Skeletal muscle satellite cell (primary cell): ENCODE measurements around the gene OR52N1.

Experiments used
- H3K27me3 ChIP-seq: 2 replicates; pipeline ENCODE4 v1.7.0; 2013; ENCODE audit warnings: low read length; ENCODE audit not compliant: control insufficient read depth, insufficient read depth
- H3K36me3 ChIP-seq: 2 replicates; pipeline ENCODE4 v1.7.0; 2013; ENCODE audit warnings: mild to moderate bottlenecking, control low read depth, low read length; ENCODE audit not compliant: insufficient read depth
- H3K4me1 ChIP-seq: 2 replicates; pipeline ENCODE4 v1.7.0; 2013; ENCODE audit warnings: low read length; ENCODE audit not compliant: control insufficient read depth, insufficient read depth
- H3K4me2 ChIP-seq: 2 replicates; pipeline ENCODE4 v1.7.0; 2013; ENCODE audit warnings: mild to moderate bottlenecking, low read length
- H3K4me3 ChIP-seq: 2 replicates; pipeline ENCODE4 v1.7.0; 2013; ENCODE audit warnings: low read length
- H3K9ac ChIP-seq: 2 replicates; pipeline ENCODE4 v1.7.0; 2013; ENCODE audit warnings: mild to moderate bottlenecking, low read depth, low read length, moderate library complexity
- H3K9me3 ChIP-seq: replicated peaks from 2 replicates; pipeline ENCODE4 v1.7.0; 2013; ENCODE audit warnings: mild to moderate bottlenecking, control low read depth, low read length

OR52N1 gene

GRCh38 chr11:5796541-5796940, 5.5 kb upstream of the OR52N1 start:
- H3K4me2 ChIP-seq = no peak overlapping the region
- H3K9ac ChIP-seq = no peak overlapping the region
- H3K36me3 ChIP-seq = no peaks in the 10 kb centered on the region
- no peaks in the 10 kb centered on the region for H3K4me1 ChIP-seq
- H3K9me3 ChIP-seq = no peaks in the 10 kb centered on the region
- H3K27me3 ChIP-seq = peaks cover 5% of the 10 kb centered on the region
- no peak overlapping the region for H3K4me3 ChIP-seq

DNA sequence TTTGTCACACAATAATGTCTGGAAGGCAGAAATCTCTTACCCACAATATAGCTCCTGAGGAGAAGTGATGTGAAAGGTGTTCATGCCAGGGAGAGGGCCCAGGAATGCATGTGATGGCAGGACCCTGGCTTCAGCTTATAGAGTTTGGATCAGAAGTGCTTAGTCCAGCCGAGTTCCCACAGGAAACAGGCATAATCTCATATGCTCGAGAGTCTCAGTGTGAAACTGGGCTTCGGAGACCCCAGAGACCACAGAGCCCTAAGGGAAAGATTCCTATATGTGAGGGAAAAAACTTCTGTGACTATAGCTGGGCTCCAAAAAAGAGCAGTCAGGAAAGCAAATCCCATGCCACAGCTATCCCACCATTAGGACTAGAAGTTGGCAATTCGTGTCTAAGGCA, 7.8 kb downstream of the OR52N1 start, which contains the start of gene OR52N5:
Gene OR52N5, minus strand, starts transcription at position 101 of the 400 bp plus-strand sequence. CDS start 4,721 bp downstream, outside the sequence.
- H3K9ac ChIP-seq = no peak within 1 kb of the TSS
- no peak within 1 kb of the TSS for H3K4me3 ChIP-seq

DNA sequence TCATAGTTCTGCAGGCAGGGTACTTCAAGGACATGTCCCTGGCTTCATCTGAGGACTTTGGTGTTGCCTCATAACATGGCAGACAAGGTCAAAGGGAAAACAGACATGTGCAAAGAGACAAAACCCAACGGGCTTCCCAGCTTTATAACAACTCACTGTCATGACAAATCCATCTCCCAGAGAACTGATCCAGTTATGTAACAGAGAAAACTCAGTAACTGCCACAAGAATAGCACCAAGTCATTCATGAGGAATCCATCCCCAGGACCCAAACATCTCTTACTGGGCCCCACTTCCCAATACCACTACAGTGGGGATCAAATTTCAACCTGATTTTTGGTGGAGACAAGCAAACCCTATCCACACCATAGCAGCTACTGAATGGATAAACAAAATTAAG, 24.0 kb downstream of the OR52N1 start:
- Histone ChIP-seq H3K4me1 (no peaks in the 10 kb centered on the region), H3K4me3 (no peak overlapping the region), H3K4me2 (no peak overlapping the region), H3K36me3 (no peaks in the 10 kb centered on the region), H3K27me3 (no peaks in the 10 kb centered on the region), H3K9me3 (no peaks in the 10 kb centered on the region), H3K9ac (no peak overlapping the region)

More for the DNA sequence above, 7.8 kb downstream of the OR52N1 start, which contains the start of gene OR52N5:
- H3K27me3 ChIP-seq = no peaks in the 10 kb centered on the region
- H3K9me3 ChIP-seq = no peaks in the 10 kb centered on the region
- no peaks in the 10 kb centered on the region for H3K36me3 ChIP-seq
- no peaks in the 10 kb centered on the region for H3K4me1 ChIP-seq
- H3K4me2 ChIP-seq = no peak within 1 kb of the TSS

DNA sequence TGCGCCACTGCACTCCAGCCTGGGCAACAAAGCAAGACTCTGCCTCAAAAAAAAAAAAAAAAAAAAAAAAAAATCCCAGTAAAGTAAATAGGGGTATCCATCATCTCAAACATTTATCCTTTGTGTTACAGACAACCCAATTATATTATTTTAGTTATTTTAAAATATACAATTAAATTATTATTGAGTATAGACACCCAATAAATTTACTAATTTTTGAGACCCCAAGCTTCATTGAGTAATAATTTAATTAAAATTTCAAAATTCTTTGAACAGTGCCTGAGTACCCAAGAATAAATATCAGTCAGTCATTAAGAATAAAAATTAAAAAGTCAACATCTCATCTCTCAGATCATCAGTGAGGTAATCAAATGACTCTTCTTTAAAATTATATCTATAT, 37.1 kb downstream of the OR52N1 start, which contains the start of gene OR52N4:
Gene OR52N4, plus strand, starts transcription at position 301 of the 400 bp plus-strand sequence. CDS start 498 bp downstream, outside the sequence.
- no peaks in the 10 kb centered on the region for H3K9me3 ChIP-seq
- no peaks in the 10 kb centered on the region for H3K4me1 ChIP-seq
- no peak within 1 kb of the TSS for H3K9ac ChIP-seq
- H3K4me2 ChIP-seq = no peak within 1 kb of the TSS
- H3K4me3 ChIP-seq = no peak within 1 kb of the TSS
- H3K27me3 ChIP-seq = peaks cover 4% of the 10 kb centered on the region
- H3K36me3 ChIP-seq = no peaks in the 10 kb centered on the region

GRCh38 chr11:5749836-5750235, 41.2 kb downstream of the OR52N1 start:
- H3K4me1 ChIP-seq = no peaks in the 10 kb centered on the region
- H3K4me3 ChIP-seq = no peak overlapping the region
- H3K36me3 ChIP-seq = no peaks in the 10 kb centered on the region
- H3K27me3 ChIP-seq = no peaks in the 10 kb centered on the region
- no peaks in the 10 kb centered on the region for H3K9me3 ChIP-seq
- no peak overlapping the region for H3K9ac ChIP-seq
- no peak overlapping the region for H3K4me2 ChIP-seq

DNA sequence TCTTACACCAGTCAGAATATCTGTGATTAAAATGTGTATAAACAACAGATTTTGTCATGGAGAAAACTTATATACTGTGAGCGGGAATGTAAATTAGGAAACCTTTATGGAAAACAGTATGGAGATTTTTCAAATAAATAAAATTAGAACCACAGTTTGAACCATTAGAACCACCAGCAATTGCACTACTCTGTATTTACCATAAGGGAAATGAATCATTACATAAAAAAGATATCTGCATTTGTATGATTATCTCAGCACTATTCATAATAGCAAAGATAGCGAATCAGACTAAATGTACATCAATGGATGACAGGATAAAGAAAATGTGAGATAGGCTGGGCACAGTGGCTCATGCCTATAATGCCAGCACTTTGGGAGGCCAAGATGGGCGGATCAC, 44.5 kb downstream of the OR52N1 start:
- Histone ChIP-seq H3K27me3 (no peaks in the 10 kb centered on the region), H3K9ac (no peak overlapping the region), H3K9me3 (no peaks in the 10 kb centered on the region), H3K4me1 (no peaks in the 10 kb centered on the region), H3K4me2 (no peak overlapping the region), H3K36me3 (no peaks in the 10 kb centered on the region), H3K4me3 (no peak overlapping the region)

- Histone ChIP-seq H3K9ac (no peak overlapping the region), H3K36me3 (no peaks in the 10 kb centered on the region), H3K27me3 (no peaks in the 10 kb centered on the region), H3K4me3 (no peak overlapping the region), H3K4me2 (no peak overlapping the region), H3K9me3 (no peaks in the 10 kb centered on the region), H3K4me1 (peaks cover 10% of the 10 kb centered on the region)
Observed at GRCh38 chr11:5738431-5738830, 52.6 kb downstream of the OR52N1 start.

GRCh38 chr11:5737670-5738392, 53.2 kb downstream of the OR52N1 start:
- H3K27me3 ChIP-seq = no peaks in the 10 kb centered on the region
- H3K36me3 ChIP-seq = no peaks in the 10 kb centered on the region
- no peak overlapping the region for H3K9ac ChIP-seq
- H3K4me1 ChIP-seq = peaks cover 10% of the 10 kb centered on the region
- H3K9me3 ChIP-seq = no peaks in the 10 kb centered on the region
- H3K4me2 ChIP-seq = no peak overlapping the region
- no peak overlapping the region for H3K4me3 ChIP-seq

- no peaks in the 10 kb centered on the region for H3K9me3 ChIP-seq
Observed at GRCh38 chr11:5737091-5737490, 54.0 kb downstream of the OR52N1 start.

More at GRCh38 chr11:5737091-5737490, 54.0 kb downstream of the OR52N1 start:
- Histone ChIP-seq H3K4me3 (no peak overlapping the region), H3K4me2 (no peak overlapping the region), H3K4me1 (peaks cover 10% of the 10 kb centered on the region), H3K27me3 (no peaks in the 10 kb centered on the region), H3K9ac (no peak overlapping the region), H3K36me3 (no peaks in the 10 kb centered on the region)
